ENCODE measurements around the gene IPCEF1. TPM values are rescaled to one million over a fixed set of nuclear protein-coding genes. Genes with fewer than 3 reads are reported as not detected.

IPCEF1 gene
- total and polyA plus RNA-seq, 4 donors: 0.46 to 2.8 (median 1.3) TPM

DNA sequence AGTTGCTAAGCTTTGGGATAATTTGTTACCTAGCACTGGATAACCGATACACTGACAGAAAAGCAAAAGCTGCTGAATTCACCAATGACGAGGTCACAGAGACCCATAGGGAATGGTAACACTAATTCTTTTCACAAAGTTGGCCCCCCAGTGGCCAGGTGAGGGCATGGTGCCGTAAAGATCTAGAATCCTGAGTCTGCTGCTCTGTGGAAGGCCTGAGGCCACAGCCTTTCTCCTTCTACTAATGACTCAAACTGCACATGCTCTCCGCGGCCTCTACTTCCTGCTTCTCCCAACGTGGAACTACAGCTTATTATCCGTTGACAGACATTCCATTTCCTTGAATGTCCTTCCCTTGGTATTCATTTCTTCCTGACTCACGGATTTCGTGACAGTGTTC, 190.5 kb downstream of the IPCEF1 start:
- 90% methylated on average over 9 of the region's 9 CpGs for WGBS
- no peak overlapping the region for H3K27ac ChIP-seq (ENCODE audit: low read depth in 1 of 2, low read length in 2 of 2)
- no peaks in the 10 kb centered on the region for H3K27me3 ChIP-seq (ENCODE audit: control insufficient read depth in 4 of 4, insufficient read depth in 4 of 4, low read length in 3 of 4)
- no peaks in the 10 kb centered on the region for H3K9me3 ChIP-seq (ENCODE audit: control insufficient read depth in 4 of 4, low read length in 3 of 4)
- no peak overlapping the region for H3K9ac ChIP-seq (ENCODE audit: low read depth in 1 of 2, low read length in 2 of 2)
- no peak for DNase-seq (ENCODE audit: low spot score)
- no peak overlapping the region for H3K4me3 ChIP-seq (ENCODE audit: low read depth in 1 of 3, low read length in 3 of 3)
- no peak for TF ChIP-seq YY1 (IDR thresholded peaks at IDR 0.05)
- no peak for TF ChIP-seq HNF4G (IDR thresholded peaks at IDR 0.05)
- TF ChIP-seq CTCF (IDR thresholded peaks at IDR 0.05; ENCODE audit: low read depth, low read length, missing input control): peak; percentile 2
- H3K36me3 ChIP-seq (ENCODE audit: control insufficient read depth in 4 of 4, insufficient read depth in 3 of 4, low read depth in 1 of 4, low read length in 3 of 4): no peaks in the 10 kb centered on the region
- peaks cover 0 to 3% (median 0%) of the 10 kb centered on the region in 4 donors for H3K4me1 ChIP-seq (ENCODE audit: control insufficient read depth in 4 of 4, insufficient read depth in 4 of 4, low read length in 3 of 4)

DNA sequence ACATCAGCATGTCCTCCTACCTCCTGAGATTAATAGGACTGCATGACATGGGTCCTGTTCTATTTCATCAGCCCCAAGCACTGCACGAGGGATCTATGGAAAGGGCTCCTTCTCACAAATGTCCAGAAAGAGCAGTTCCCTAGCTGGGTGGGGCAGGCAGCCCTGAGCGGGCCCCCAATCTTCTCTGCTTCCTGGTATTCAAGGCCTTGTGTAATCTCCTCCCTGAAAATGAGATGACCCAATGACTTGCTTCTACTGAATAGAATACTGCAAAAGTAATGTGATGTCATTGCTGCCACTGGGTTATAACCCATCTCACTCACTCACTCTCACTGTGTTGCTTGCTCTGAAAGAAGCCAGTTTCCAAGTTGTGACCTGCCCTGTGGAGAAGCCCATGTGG, 191.1 kb downstream of the IPCEF1 start:
- Histone ChIP-seq H3K4me3 (ENCODE audit: low read depth in 1 of 3, low read length in 3 of 3) (no peak overlapping the region), H3K4me1 (ENCODE audit: control insufficient read depth in 4 of 4, insufficient read depth in 4 of 4, low read length in 3 of 4) (peaks cover 0 to 3% (median 0%) of the 10 kb centered on the region in 4 donors), H3K27me3 (ENCODE audit: control insufficient read depth in 4 of 4, insufficient read depth in 4 of 4, low read length in 3 of 4) (no peaks in the 10 kb centered on the region), H3K36me3 (ENCODE audit: control insufficient read depth in 4 of 4, insufficient read depth in 3 of 4, low read depth in 1 of 4, low read length in 3 of 4) (no peaks in the 10 kb centered on the region), H3K27ac (ENCODE audit: low read depth in 1 of 2, low read length in 2 of 2) (no peak overlapping the region), H3K9me3 (ENCODE audit: control insufficient read depth in 4 of 4, low read length in 3 of 4) (no peaks in the 10 kb centered on the region), H3K9ac (ENCODE audit: low read depth in 1 of 2, low read length in 2 of 2) (no peak overlapping the region)
- no peak for DNase-seq (ENCODE audit: low spot score)
- WGBS: 82% methylated on average over 2 of the region's 2 CpGs
- TF ChIP-seq FOXA2 (IDR thresholded peaks at IDR 0.05): no peak
- TF ChIP-seq MAX (IDR thresholded peaks at IDR 0.05): no peak
- no peak for TF ChIP-seq SP1 (IDR thresholded peaks at IDR 0.05)
- no peak for TF ChIP-seq RAD21 (IDR thresholded peaks at IDR 0.05)
- TF ChIP-seq FOXA1 (IDR thresholded peaks at IDR 0.05): no peak
- no peak for TF ChIP-seq HNF4A (conservative IDR thresholded peaks at IDR 0.05)
- TF ChIP-seq YY1 (IDR thresholded peaks at IDR 0.05): no peak
- no peak for TF ChIP-seq JUND (IDR thresholded peaks at IDR 0.05)
- no peak for TF ChIP-seq TAF1 (conservative IDR thresholded peaks at IDR 0.05)
- TF ChIP-seq ZBTB33 (IDR thresholded peaks at IDR 0.05): no peak
- no peak for TF ChIP-seq RXRA (IDR thresholded peaks at IDR 0.05)
- TF ChIP-seq, protein P1, sequence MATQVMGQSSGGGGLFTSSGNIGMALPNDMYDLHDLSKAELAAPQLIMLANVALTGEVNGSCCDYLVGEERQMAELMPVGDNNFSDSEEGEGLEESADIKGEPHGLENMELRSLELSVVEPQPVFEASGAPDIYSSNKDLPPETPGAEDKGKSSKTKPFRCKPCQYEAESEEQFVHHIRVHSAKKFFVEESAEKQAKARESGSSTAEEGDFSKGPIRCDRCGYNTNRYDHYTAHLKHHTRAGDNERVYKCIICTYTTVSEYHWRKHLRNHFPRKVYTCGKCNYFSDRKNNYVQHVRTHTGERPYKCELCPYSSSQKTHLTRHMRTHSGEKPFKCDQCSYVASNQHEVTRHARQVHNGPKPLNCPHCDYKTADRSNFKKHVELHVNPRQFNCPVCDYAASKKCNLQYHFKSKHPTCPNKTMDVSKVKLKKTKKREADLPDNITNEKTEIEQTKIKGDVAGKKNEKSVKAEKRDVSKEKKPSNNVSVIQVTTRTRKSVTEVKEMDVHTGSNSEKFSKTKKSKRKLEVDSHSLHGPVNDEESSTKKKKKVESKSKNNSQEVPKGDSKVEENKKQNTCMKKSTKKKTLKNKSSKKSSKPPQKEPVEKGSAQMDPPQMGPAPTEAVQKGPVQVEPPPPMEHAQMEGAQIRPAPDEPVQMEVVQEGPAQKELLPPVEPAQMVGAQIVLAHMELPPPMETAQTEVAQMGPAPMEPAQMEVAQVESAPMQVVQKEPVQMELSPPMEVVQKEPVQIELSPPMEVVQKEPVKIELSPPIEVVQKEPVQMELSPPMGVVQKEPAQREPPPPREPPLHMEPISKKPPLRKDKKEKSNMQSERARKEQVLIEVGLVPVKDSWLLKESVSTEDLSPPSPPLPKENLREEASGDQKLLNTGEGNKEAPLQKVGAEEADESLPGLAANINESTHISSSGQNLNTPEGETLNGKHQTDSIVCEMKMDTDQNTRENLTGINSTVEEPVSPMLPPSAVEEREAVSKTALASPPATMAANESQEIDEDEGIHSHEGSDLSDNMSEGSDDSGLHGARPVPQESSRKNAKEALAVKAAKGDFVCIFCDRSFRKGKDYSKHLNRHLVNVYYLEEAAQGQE (IDR thresholded peaks at IDR 0.05): no peak
- TF ChIP-seq GABPA (IDR thresholded peaks at IDR 0.05 in 1 of 2, conservative IDR thresholded peaks at IDR 0.05 in 1 of 2): no peak
- TF ChIP-seq NR2F2 (IDR thresholded peaks at IDR 0.05): no peak
- no peak for TF ChIP-seq CTCF (IDR thresholded peaks at IDR 0.05; ENCODE audit: low read depth, low read length, missing input control)
- no peak for TF ChIP-seq EGR1 (IDR thresholded peaks at IDR 0.05; ENCODE audit: low read depth in 2 of 2)

Measured in liver (tissue), 9 donors.